Measurements from ENCODE around the gene AEN.

DNA sequence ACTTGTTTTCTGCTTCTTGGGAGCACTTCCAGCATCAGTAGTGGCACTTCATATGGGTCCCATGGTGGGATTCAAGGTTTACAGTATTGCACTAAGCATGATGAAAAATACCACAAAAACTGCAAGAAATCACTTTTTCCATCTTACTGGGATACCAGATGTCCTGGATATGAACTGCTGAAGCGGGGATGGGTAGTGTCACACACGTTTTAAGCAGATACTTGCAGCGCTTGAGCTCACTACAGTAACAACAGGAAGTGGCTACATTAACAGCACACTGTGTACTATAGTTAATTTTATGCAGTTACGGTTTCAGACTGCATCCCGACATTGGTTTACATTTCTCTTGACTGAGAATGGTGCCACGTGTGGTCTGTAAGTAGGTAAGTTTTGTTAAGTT, 14.2 kb downstream of the AEN start:
- TF ChIP-seq, protein P1, sequence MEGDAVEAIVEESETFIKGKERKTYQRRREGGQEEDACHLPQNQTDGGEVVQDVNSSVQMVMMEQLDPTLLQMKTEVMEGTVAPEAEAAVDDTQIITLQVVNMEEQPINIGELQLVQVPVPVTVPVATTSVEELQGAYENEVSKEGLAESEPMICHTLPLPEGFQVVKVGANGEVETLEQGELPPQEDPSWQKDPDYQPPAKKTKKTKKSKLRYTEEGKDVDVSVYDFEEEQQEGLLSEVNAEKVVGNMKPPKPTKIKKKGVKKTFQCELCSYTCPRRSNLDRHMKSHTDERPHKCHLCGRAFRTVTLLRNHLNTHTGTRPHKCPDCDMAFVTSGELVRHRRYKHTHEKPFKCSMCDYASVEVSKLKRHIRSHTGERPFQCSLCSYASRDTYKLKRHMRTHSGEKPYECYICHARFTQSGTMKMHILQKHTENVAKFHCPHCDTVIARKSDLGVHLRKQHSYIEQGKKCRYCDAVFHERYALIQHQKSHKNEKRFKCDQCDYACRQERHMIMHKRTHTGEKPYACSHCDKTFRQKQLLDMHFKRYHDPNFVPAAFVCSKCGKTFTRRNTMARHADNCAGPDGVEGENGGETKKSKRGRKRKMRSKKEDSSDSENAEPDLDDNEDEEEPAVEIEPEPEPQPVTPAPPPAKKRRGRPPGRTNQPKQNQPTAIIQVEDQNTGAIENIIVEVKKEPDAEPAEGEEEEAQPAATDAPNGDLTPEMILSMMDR (conservative IDR thresholded peaks at IDR 0.05) = no peak
- no peak for TF ChIP-seq ZFX (IDR thresholded peaks at IDR 0.05)

All from C4-2B (cell line).